ENCODE results near the gene IRF2BP1.
A peak's percentile ranks its signal among the peaks of the same experiment; 100 is the strongest.

The IRF2BP1 gene

GRCh38 chr19:45863335-45863839 lies 22.6 kb downstream of the IRF2BP1 start:
- no peak overlapping the region for H3K27ac ChIP-seq (ENCODE audit: insufficient read depth in 1 of 2, low read depth in 1 of 2, low read length in 2 of 2, poor library complexity in 1 of 2, severe bottlenecking in 2 of 2)
- H3K9me3 ChIP-seq (ENCODE audit: control extremely low read depth in 1 of 5, control insufficient read depth in 4 of 5, insufficient read depth in 2 of 5, low read depth in 1 of 5, low read length in 4 of 5) = no peaks in the 10 kb centered on the region
- peaks cover 0 to 2% (median 0%) of the 10 kb centered on the region in 5 experiments for H3K27me3 ChIP-seq (replicated peaks in 2 of 5; ENCODE audit: control insufficient read depth in 4 of 5, insufficient read depth in 5 of 5, low read length in 4 of 5)
- peaks cover 0 to 17% (median 8%) of the 10 kb centered on the region in 4 experiments for H3K36me3 ChIP-seq (ENCODE audit: control insufficient read depth in 4 of 4, insufficient read depth in 4 of 4, low read length in 3 of 4)
- peaks cover 3 to 27% (median 22%) of the 10 kb centered on the region in 4 experiments for H3K4me1 ChIP-seq (ENCODE audit: control extremely low read depth in 1 of 4, control insufficient read depth in 4 of 4, insufficient read depth in 4 of 4, low read length in 3 of 4)
- peak overlapping the region; percentile 33 to 96 (median 86) for H3K4me3 ChIP-seq (ENCODE audit: control insufficient read depth in 1 of 7, extremely low read depth in 1 of 7, insufficient read depth in 4 of 7, low read depth in 2 of 7, low read length in 6 of 7)
- 5% methylated on average over 6 of the region's 22 CpGs for WGBS (ENCODE audit: insufficient coverage)
- ChIA-PET CTCF (interaction anchor here (0.6 to 9.8 kb wide), 5 partner anchors 11 to 47 kb away, joined by 3 to 132 read pairs (median 4); partner anchors contain the start of gene IRF2BP1), POLR2A (interaction anchor here (1.0 to 1.6 kb wide), 4 partner anchors 15 to 39 kb away, joined by 3 to 8 read pairs (median 4); partner anchors contain the start of genes IRF2BP1 and MYPOP)
- DNase-seq = no peak

GRCh38 chr19:45862564-45863334 lies 23.2 kb downstream of the IRF2BP1 start, which contains the start of gene SYMPK:
Gene SYMPK, minus strand, starts transcription at chr19:45863147. Its CDS starts 8,652 bp downstream, at chr19:45854495.
- Histone ChIP-seq H3K36me3 (ENCODE audit: control insufficient read depth in 4 of 4, insufficient read depth in 4 of 4, low read length in 3 of 4) (peaks cover 0 to 21% (median 10%) of the 10 kb centered on the region in 4 experiments), H3K27ac (ENCODE audit: insufficient read depth in 1 of 2, low read depth in 1 of 2, low read length in 2 of 2, poor library complexity in 1 of 2, severe bottlenecking in 2 of 2) (peak within 1 kb of the TSS; percentile 85 to 86), H3K9me3 (ENCODE audit: control extremely low read depth in 1 of 5, control insufficient read depth in 4 of 5, insufficient read depth in 2 of 5, low read depth in 1 of 5, low read length in 4 of 5) (no peaks in the 10 kb centered on the region), H3K4me1 (ENCODE audit: control extremely low read depth in 1 of 4, control insufficient read depth in 4 of 4, insufficient read depth in 4 of 4, low read length in 3 of 4) (peaks cover 3 to 27% (median 22%) of the 10 kb centered on the region in 4 experiments), H3K27me3 (replicated peaks in 2 of 5; ENCODE audit: control insufficient read depth in 4 of 5, insufficient read depth in 5 of 5, low read length in 4 of 5) (peaks cover 0 to 2% (median 0%) of the 10 kb centered on the region in 5 experiments), H3K4me3 (ENCODE audit: control insufficient read depth in 1 of 7, extremely low read depth in 1 of 7, insufficient read depth in 4 of 7, low read depth in 2 of 7, low read length in 6 of 7) (peak within 1 kb of the TSS; percentile 76 to 96 (median 86))
- peak; percentile 98 to 99 (median 99) for DNase-seq
- WGBS (ENCODE audit: insufficient coverage) = under 1% methylated on average over 63 of the region's 65 CpGs
- CTCF ChIA-PET = interaction anchor here (1.0 to 9.8 kb wide), 4 partner anchors 12 to 46 kb away, joined by 3 to 132 read pairs (median 4); partner anchors contain the start of gene IRF2BP1
- POLR2A ChIA-PET = interaction anchor here (0.6 to 1.6 kb wide), 4 partner anchors 19 to 744 kb away, joined by 3 to 8 read pairs (median 4); partner anchors contain the start of genes IRF2BP1 and MYPOP

- POLR2A ChIA-PET = interaction anchor here (0.6 to 1.6 kb wide), 2 partner anchors 40 to 743 kb away, joined by 3 to 8 read pairs; partner anchors contain the start of gene MYPOP
- peak overlapping the region; percentile 85 to 86 for H3K27ac ChIP-seq (ENCODE audit: insufficient read depth in 1 of 2, low read depth in 1 of 2, low read length in 2 of 2, poor library complexity in 1 of 2, severe bottlenecking in 2 of 2)
- peaks cover 3 to 27% (median 22%) of the 10 kb centered on the region in 4 experiments for H3K4me1 ChIP-seq (ENCODE audit: control extremely low read depth in 1 of 4, control insufficient read depth in 4 of 4, insufficient read depth in 4 of 4, low read length in 3 of 4)
- 0% methylated on average over 9 of the region's 11 CpGs for WGBS (ENCODE audit: insufficient coverage)
- H3K36me3 ChIP-seq (ENCODE audit: control insufficient read depth in 4 of 4, insufficient read depth in 4 of 4, low read length in 3 of 4) = peaks cover 0 to 21% (median 10%) of the 10 kb centered on the region in 4 experiments
- no peaks in the 10 kb centered on the region for H3K9me3 ChIP-seq (ENCODE audit: control extremely low read depth in 1 of 5, control insufficient read depth in 4 of 5, insufficient read depth in 2 of 5, low read depth in 1 of 5, low read length in 4 of 5)
- H3K27me3 ChIP-seq (replicated peaks in 2 of 5; ENCODE audit: control insufficient read depth in 4 of 5, insufficient read depth in 5 of 5, low read length in 4 of 5) = peaks cover 0 to 2% (median 0%) of the 10 kb centered on the region in 5 experiments
- CTCF ChIA-PET = no interaction called here
- H3K4me3 ChIP-seq (ENCODE audit: control insufficient read depth in 1 of 7, extremely low read depth in 1 of 7, insufficient read depth in 4 of 7, low read depth in 2 of 7, low read length in 6 of 7) = peak overlapping the region; percentile 76 to 96 (median 86)
- DNase-seq = no peak
Measured at GRCh38 chr19:45862271-45862563, 23.7 kb downstream of the IRF2BP1 start.

- H3K9me3 ChIP-seq (ENCODE audit: control extremely low read depth in 1 of 5, control insufficient read depth in 4 of 5, insufficient read depth in 2 of 5, low read depth in 1 of 5, low read length in 4 of 5) = no peaks in the 10 kb centered on the region
- H3K36me3 ChIP-seq (ENCODE audit: control insufficient read depth in 4 of 4, insufficient read depth in 4 of 4, low read length in 3 of 4) = peaks cover 0 to 23% (median 13%) of the 10 kb centered on the region in 4 experiments
- WGBS (ENCODE audit: insufficient coverage) = 99% methylated on average over 7 of the region's 15 CpGs
- CTCF ChIA-PET = interaction anchor here (0.7 to 1.5 kb wide), 2 partner anchors 11 to 13 kb away, joined by 3 to 5 read pairs; no protein-coding TSS in a partner anchor
- H3K4me1 ChIP-seq (ENCODE audit: control extremely low read depth in 1 of 4, control insufficient read depth in 4 of 4, insufficient read depth in 4 of 4, low read length in 3 of 4) = peaks cover 3 to 27% (median 22%) of the 10 kb centered on the region in 4 experiments
- no peak overlapping the region for H3K4me3 ChIP-seq (ENCODE audit: control insufficient read depth in 1 of 7, extremely low read depth in 1 of 7, insufficient read depth in 4 of 7, low read depth in 2 of 7, low read length in 6 of 7)
- H3K27me3 ChIP-seq (replicated peaks in 2 of 5; ENCODE audit: control insufficient read depth in 4 of 5, insufficient read depth in 5 of 5, low read length in 4 of 5) = peaks cover 0 to 2% (median 0%) of the 10 kb centered on the region in 5 experiments
- no peak for DNase-seq
- POLR2A ChIA-PET = no interaction called here
- no peak overlapping the region for H3K27ac ChIP-seq (ENCODE audit: insufficient read depth in 1 of 2, low read depth in 1 of 2, low read length in 2 of 2, poor library complexity in 1 of 2, severe bottlenecking in 2 of 2)
Measured at GRCh38 chr19:45860359-45861259, 25.3 kb downstream of the IRF2BP1 start.

GRCh38 chr19:45854167-45854778 lies 31.7 kb downstream of the IRF2BP1 start:
- 96% methylated on average over 14 of the region's 16 CpGs for WGBS (ENCODE audit: insufficient coverage)
- CTCF ChIA-PET = interaction anchor here (0.6 to 1.7 kb wide), 4 partner anchors 28 to 341 kb away, joined by 3 to 5 read pairs (median 3); partner anchors contain the start of gene IRF2BP1

GRCh38 chr19:45852983-45853382 lies 33.0 kb downstream of the IRF2BP1 start:
- WGBS (ENCODE audit: insufficient coverage) = 91% methylated on average over 7 of the region's 7 CpGs
- DNase-seq = no peak
- Histone ChIP-seq H3K27me3 (replicated peaks in 2 of 5; ENCODE audit: control insufficient read depth in 4 of 5, insufficient read depth in 5 of 5, low read length in 4 of 5) (no peaks in the 10 kb centered on the region), H3K4me1 (ENCODE audit: control extremely low read depth in 1 of 4, control insufficient read depth in 4 of 4, insufficient read depth in 4 of 4, low read length in 3 of 4) (no peaks in the 10 kb centered on the region), H3K27ac (ENCODE audit: insufficient read depth in 1 of 2, low read depth in 1 of 2, low read length in 2 of 2, poor library complexity in 1 of 2, severe bottlenecking in 2 of 2) (no peak overlapping the region), H3K36me3 (ENCODE audit: control insufficient read depth in 4 of 4, insufficient read depth in 4 of 4, low read length in 3 of 4) (peaks cover 13 to 72% (median 49%) of the 10 kb centered on the region in 4 experiments), H3K4me3 (ENCODE audit: control insufficient read depth in 1 of 7, extremely low read depth in 1 of 7, insufficient read depth in 4 of 7, low read depth in 2 of 7, low read length in 6 of 7) (no peak overlapping the region), H3K9me3 (ENCODE audit: control extremely low read depth in 1 of 5, control insufficient read depth in 4 of 5, insufficient read depth in 2 of 5, low read depth in 1 of 5, low read length in 4 of 5) (no peaks in the 10 kb centered on the region)
- ChIA-PET CTCF (interaction anchor here (1.7 kb wide), 1 partner anchor 36 kb away, joined by 5 read pairs; no protein-coding TSS in a partner anchor), POLR2A (no interaction called here)

More at GRCh38 chr19:45854167-45854778, 31.7 kb downstream of the IRF2BP1 start:
- no peak overlapping the region for H3K27ac ChIP-seq (ENCODE audit: insufficient read depth in 1 of 2, low read depth in 1 of 2, low read length in 2 of 2, poor library complexity in 1 of 2, severe bottlenecking in 2 of 2)
- H3K4me3 ChIP-seq (ENCODE audit: control insufficient read depth in 1 of 7, extremely low read depth in 1 of 7, insufficient read depth in 4 of 7, low read depth in 2 of 7, low read length in 6 of 7) = no peak overlapping the region
- no peaks in the 10 kb centered on the region for H3K9me3 ChIP-seq (ENCODE audit: control extremely low read depth in 1 of 5, control insufficient read depth in 4 of 5, insufficient read depth in 2 of 5, low read depth in 1 of 5, low read length in 4 of 5)
- POLR2A ChIA-PET = no interaction called here
- no peaks in the 10 kb centered on the region for H3K4me1 ChIP-seq (ENCODE audit: control extremely low read depth in 1 of 4, control insufficient read depth in 4 of 4, insufficient read depth in 4 of 4, low read length in 3 of 4)
- H3K27me3 ChIP-seq (replicated peaks in 2 of 5; ENCODE audit: control insufficient read depth in 4 of 5, insufficient read depth in 5 of 5, low read length in 4 of 5) = no peaks in the 10 kb centered on the region
- peaks cover 8 to 67% (median 47%) of the 10 kb centered on the region in 4 experiments for H3K36me3 ChIP-seq (ENCODE audit: control insufficient read depth in 4 of 4, insufficient read depth in 4 of 4, low read length in 3 of 4)
- DNase-seq = no peak

All from common myeloid progenitor, CD34-positive (primary cell).